GM12801 (cell line): Measurements from ENCODE around the gene ASB15.

Source experiments
- TF ChIP-seq, protein P1 (sequence below): IDR thresholded peaks from one replicate; pipeline ENCODE4 v1.5.1; 2011; ENCODE audit warnings: control low read depth; ENCODE audit not compliant: insufficient read length; ENCODE audit errors: extremely low read depth

ASB15 gene

DNA sequence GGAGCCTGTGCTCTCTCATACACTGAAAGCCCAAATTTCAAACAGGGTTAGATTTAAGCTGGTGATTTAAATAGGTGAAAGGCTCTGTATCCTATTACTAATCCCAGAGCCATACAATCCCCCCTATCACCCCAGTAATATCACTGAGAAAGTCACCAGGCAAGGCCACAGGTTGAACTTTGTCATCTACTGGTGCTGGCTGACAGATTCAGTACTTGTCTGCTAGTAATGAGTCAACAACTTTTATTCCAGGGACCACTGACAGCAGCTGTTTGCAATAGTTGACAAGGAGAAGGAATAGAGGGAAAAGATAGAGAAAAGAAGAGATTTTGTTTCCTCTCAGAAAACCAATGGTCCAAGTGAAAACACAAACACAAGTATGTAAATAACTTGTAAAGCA, 10.4 kb downstream of the ASB15 start:
- TF ChIP-seq, protein P1, sequence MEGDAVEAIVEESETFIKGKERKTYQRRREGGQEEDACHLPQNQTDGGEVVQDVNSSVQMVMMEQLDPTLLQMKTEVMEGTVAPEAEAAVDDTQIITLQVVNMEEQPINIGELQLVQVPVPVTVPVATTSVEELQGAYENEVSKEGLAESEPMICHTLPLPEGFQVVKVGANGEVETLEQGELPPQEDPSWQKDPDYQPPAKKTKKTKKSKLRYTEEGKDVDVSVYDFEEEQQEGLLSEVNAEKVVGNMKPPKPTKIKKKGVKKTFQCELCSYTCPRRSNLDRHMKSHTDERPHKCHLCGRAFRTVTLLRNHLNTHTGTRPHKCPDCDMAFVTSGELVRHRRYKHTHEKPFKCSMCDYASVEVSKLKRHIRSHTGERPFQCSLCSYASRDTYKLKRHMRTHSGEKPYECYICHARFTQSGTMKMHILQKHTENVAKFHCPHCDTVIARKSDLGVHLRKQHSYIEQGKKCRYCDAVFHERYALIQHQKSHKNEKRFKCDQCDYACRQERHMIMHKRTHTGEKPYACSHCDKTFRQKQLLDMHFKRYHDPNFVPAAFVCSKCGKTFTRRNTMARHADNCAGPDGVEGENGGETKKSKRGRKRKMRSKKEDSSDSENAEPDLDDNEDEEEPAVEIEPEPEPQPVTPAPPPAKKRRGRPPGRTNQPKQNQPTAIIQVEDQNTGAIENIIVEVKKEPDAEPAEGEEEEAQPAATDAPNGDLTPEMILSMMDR: no peak

DNA sequence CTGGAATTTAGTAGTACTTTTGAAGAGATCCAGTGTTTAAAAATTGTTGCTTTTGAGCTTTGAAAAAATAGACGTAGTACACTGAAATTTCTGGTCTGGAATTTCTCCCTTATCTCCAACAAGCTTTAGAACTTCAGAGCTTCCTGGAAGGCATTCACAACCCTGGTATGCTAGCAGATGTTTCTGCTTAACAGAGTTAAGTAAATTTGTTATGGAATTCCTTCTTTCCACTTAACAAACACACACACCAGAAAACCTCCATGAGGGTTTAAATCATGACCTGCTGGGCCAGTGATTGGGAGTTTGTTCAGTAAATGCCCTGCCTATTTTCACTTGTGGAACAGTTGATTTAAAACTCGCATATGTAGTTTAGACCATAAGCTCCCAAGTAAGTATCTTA, 13.7 kb downstream of the ASB15 start:
- TF ChIP-seq, protein P1: no peak

DNA sequence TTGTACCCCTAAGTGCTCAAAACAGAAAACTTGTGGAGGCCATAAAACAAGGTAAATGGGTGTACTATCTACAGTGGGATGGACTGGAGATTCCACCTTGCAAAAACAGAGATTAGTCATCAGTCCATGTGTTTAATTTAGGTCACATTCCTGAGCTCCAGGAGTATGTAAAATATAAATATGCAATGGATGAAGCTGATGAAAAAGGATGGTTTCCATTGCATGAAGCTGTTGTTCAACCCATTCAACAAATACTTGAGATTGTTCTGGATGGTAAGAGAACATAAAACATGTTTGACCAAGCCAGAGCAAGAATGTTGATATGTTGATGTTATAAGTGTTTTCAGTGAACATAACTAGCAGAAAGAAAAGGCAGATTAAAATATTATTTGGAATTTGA, 14.6 kb downstream of the ASB15 start:
- TF ChIP-seq, protein P1: no peak

DNA sequence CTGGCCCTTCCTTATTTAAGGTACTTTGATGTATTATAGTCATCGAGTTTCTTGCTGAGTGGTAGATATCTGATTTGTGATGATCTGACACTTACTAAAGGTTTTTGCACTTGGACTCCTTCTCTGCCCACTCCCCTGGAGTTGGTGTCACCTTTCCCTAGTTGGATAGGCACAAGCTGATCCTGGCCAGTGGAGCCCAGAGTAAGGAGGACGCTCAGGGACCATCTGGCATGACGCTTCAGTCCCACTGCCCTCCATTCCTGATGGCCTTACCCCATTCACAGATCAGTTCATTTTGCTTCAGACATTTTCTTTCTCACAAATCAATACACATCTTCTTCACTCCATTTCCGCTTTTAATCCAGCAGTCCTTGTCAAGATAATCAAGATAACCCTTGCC, 20.1 kb downstream of the ASB15 start:
- TF ChIP-seq, protein P1: no peak

DNA sequence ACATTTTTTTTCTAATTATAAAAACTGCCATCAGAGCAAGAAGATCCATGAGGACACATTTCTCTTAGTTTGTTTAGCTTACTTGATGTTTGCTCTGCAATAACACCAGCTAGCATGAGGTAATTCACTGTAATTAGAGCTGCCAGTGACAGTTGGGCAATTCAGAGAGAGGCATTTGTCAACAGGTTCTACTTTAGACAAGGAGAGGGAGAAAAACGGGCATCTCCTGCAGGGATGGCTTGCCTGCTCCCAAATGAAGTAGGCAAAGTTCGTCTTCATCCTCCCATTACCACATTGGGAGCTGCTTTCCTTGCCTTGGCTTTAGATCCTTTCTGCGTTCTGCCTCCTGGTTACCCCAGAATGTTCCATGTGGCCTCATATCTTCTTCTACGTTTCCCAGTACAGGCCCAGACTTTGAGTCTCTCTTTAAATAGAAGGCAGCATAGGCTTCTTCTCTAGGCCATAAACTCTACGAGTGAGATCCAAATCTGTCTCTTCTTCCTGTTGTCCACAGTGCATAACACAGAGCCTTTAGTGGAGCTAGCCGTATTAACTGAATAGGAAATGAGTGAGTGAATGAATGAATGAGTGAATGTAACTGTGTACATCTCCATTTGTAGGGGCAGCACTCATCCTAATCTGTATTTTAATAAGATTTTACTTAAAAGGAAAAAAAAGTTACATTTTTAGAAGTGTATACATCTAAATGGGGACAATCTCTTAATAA, 21.2 kb downstream of the ASB15 start:
- TF ChIP-seq, protein P1: no peak

DNA sequence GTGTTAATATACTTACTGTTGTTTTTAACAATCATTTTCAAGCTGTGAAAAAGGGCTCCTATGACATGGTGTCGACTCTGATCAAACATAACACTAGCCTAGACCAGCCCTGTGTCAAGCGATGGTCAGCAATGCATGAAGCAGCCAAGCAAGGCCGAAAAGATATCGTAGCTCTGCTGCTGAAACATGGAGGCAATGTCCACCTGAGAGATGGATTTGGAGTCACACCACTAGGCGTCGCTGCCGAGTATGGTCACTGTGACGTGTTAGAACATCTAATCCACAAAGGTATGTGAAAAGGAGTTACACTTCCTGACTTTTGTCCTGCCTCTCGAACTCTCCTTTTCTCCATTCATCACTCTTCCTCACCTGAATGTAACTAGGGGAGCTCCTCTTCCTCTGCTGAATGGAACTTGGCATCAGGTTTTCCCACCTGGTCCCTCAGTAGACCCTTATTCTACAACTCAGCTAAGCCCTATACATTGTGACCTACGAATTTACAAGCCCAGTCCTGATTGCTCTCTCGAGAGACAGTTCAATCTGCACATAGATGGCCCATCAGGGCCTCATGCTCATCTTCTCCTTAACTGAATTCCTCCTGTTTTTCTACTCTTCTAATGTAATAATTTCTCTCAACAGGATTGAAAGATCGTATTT, 23.0 kb downstream of the ASB15 start:
- TF ChIP-seq, protein P1: peak; percentile 58

DNA sequence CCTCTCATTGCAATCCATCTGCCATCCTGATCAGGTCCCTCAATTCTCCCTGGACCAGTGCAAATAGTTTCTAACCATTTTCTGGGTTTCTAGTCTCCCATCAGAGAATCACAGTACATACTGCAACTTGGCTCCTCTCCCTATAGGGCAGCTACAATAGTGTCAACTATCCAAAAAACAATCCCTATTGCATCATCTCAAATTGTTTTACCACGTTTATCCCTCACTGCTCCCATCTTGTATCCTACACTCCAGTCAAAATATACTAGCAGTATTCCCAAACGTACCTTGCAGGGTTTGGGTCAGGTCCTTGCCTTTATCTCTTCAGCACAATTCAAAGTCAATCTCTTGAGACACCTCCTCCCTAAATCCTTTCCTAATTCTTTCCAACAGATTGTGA, 23.6 kb downstream of the ASB15 start:
- TF ChIP-seq, protein P1: no peak
